VCaP (cell line): ENCODE results near the gene CHRNB4.

ENCODE experiments used
- H3K27ac ChIP-seq: fragments of 450-650 bp; 2 replicates; pipeline ENCODE4 v1.5.1; 2017
- CTCF ChIP-seq: fragments of 450-650 bp; conservative IDR thresholded peaks from 2 replicates; pipeline ENCODE4 v1.5.1; 2017; ENCODE audit warnings: mild to moderate bottlenecking, moderate library complexity

Gene CHRNB4

GRCh38 chr15:78638658-78639314 is 2.2 kb downstream of the CHRNB4 start:
- H3K27ac ChIP-seq = no peak overlapping the region
- peak; percentile 82 for TF ChIP-seq CTCF

GRCh38 chr15:78637776-78638435 is 3.1 kb downstream of the CHRNB4 start:
- TF ChIP-seq CTCF = no peak
- no peak overlapping the region for H3K27ac ChIP-seq

GRCh38 chr15:78636378-78636859 is 4.6 kb downstream of the CHRNB4 start:
- TF ChIP-seq CTCF = no peak
- no peak overlapping the region for H3K27ac ChIP-seq

GRCh38 chr15:78635346-78635745 is 5.7 kb downstream of the CHRNB4 start:
- no peak overlapping the region for H3K27ac ChIP-seq
- TF ChIP-seq CTCF = no peak

GRCh38 chr15:78634210-78635145 is 6.5 kb downstream of the CHRNB4 start:
- no peak for TF ChIP-seq CTCF
- H3K27ac ChIP-seq = no peak overlapping the region

GRCh38 chr15:78633348-78633747 is 7.7 kb downstream of the CHRNB4 start:
- TF ChIP-seq CTCF = no peak
- no peak overlapping the region for H3K27ac ChIP-seq
